Hepatocyte (in vitro differentiated cells): ENCODE results near the gene CHD2.

Source experiments
- CTCF ChIP-seq: fragments of 200-600 bp; sonication (generic); IDR thresholded peaks from 2 replicates; pipeline ENCODE4 v1.5.1; 2016; ENCODE audit warnings: antibody characterized with exemption, mild to moderate bottlenecking; ENCODE audit not compliant: poor library complexity
- EZH2 ChIP-seq: fragments of 200-600 bp; sonication (generic); IDR thresholded peaks from 2 replicates; pipeline ENCODE4 v1.6.1; 2016; ENCODE audit warnings: antibody characterized with exemption, mild to moderate bottlenecking, borderline replicate concordance

GRCh38 chr15:93052090-93052879 is 152.2 kb downstream of the CHD2 start:
- no peak for TF ChIP-seq CTCF
- no peak for TF ChIP-seq EZH2
